HG03097 (cell line): ENCODE results near the gene DNLZ.

Experiments
- ATAC-seq: cut with Tn5 transposase; IDR thresholded peaks from one replicate; pipeline ENCODE4 v1.9.1; 2021; ENCODE audit not compliant: unreplicated experiment, low FRiP score

The DNLZ gene

GRCh38 chr9:136334541-136334940 is 29.0 kb downstream of the DNLZ start:
- ATAC-seq: no peak

GRCh38 chr9:136333486-136333885 is 30.1 kb downstream of the DNLZ start:
- ATAC-seq: no peak

GRCh38 chr9:136333045-136333444 is 30.5 kb downstream of the DNLZ start:
- ATAC-seq: no peak

GRCh38 chr9:136332482-136332983 is 31.0 kb downstream of the DNLZ start:
- ATAC-seq: no peak

GRCh38 chr9:136331556-136332481 is 31.7 kb downstream of the DNLZ start:
- no peak for ATAC-seq

- ATAC-seq: no peak
Measured at GRCh38 chr9:136331030-136331429, 32.5 kb downstream of the DNLZ start.

- ATAC-seq: no peak
Measured at GRCh38 chr9:136330406-136330990, 33.0 kb downstream of the DNLZ start.

- no peak for ATAC-seq
Measured at GRCh38 chr9:136329636-136330405, 33.7 kb downstream of the DNLZ start.

GRCh38 chr9:136329211-136329627 is 34.3 kb downstream of the DNLZ start:
- ATAC-seq: no peak

GRCh38 chr9:136328622-136329041 is 34.9 kb downstream of the DNLZ start:
- no peak for ATAC-seq

- ATAC-seq: no peak
Measured at GRCh38 chr9:136328011-136328621, 35.4 kb downstream of the DNLZ start.

- no peak for ATAC-seq
Measured at GRCh38 chr9:136327304-136327974, 36.1 kb downstream of the DNLZ start, which contains the start of gene GPSM1. TSS of gene GPSM1 (plus strand) at chr9:136327539. CDS start at chr9:136327696, 157 bp downstream.

- ATAC-seq: no peak
Measured at GRCh38 chr9:136326761-136327303, 36.7 kb downstream of the DNLZ start.

GRCh38 chr9:136326061-136326760 is 37.3 kb downstream of the DNLZ start:
- no peak for ATAC-seq

GRCh38 chr9:136325358-136325757 is 38.2 kb downstream of the DNLZ start:
- ATAC-seq: no peak

GRCh38 chr9:136324501-136325300 is 38.8 kb downstream of the DNLZ start:
- ATAC-seq: no peak

GRCh38 chr9:136323371-136323789 is 40.2 kb downstream of the DNLZ start:
- ATAC-seq: no peak

- ATAC-seq: no peak
Measured at GRCh38 chr9:136322756-136323330, 40.7 kb downstream of the DNLZ start.
